Endothelial cell (in vitro differentiated cells): ENCODE measurements around the gene MLANA. TPM values are rescaled to one million over a fixed set of nuclear protein-coding genes. Genes with fewer than 3 reads are reported as not detected.

Experiments
- DNase-seq: peaks from one replicate; pipeline ENCODE4 v3.0.0; 2021; ENCODE audit warnings: low spot score
- H3K27ac Mint-ChIP-seq: one replicate; pipeline ENCODE4 v1.8.0; 2021; ENCODE audit warnings: mixed read lengths, inconsistent platforms; ENCODE audit not compliant: unreplicated experiment
- H3K27me3 Mint-ChIP-seq: one replicate; pipeline ENCODE4 v1.8.0; 2021; ENCODE audit warnings: mild to moderate bottlenecking, moderate library complexity, mixed read lengths, inconsistent platforms; ENCODE audit not compliant: unreplicated experiment
- H3K36me3 Mint-ChIP-seq: one replicate; pipeline ENCODE4 v1.8.0; 2021; ENCODE audit warnings: mild to moderate bottlenecking, low read depth, mixed read lengths, inconsistent platforms; ENCODE audit not compliant: unreplicated experiment
- H3K4me1 Mint-ChIP-seq: one replicate; pipeline ENCODE4 v1.8.0; 2021; ENCODE audit warnings: mild to moderate bottlenecking, mixed read lengths, inconsistent platforms; ENCODE audit not compliant: unreplicated experiment
- H3K4me3 Mint-ChIP-seq: one replicate; pipeline ENCODE4 v1.8.0; 2021; ENCODE audit warnings: mild to moderate bottlenecking, mixed read lengths, inconsistent platforms; ENCODE audit not compliant: unreplicated experiment
- H3K9me3 Mint-ChIP-seq: one replicate; pipeline ENCODE4 v1.8.0; 2021; ENCODE audit warnings: mixed read lengths, inconsistent platforms; ENCODE audit not compliant: unreplicated experiment
- total RNA-seq: library from RNA; stranded (reverse); fragmentation: NEBNext Ultra II Directional; extraction: Animal tissue kit (Norgen Biotek cat#: 25700); gene quantifications from one replicate; pipeline ENCODE4 v1.2.1, GENCODE V29; 2021; ENCODE audit not compliant: unreplicated experiment
- TF ChIP-seq, protein P1 (sequence below): fragments of 200-600 bp; sonication (generic); IDR thresholded peaks from one replicate; pipeline ENCODE4 v1.5.0; 2021; ENCODE audit warnings: antibody characterized with exemption; ENCODE audit not compliant: unreplicated experiment

The MLANA gene
- total RNA-seq, 1 donor from 2014 or later = not detected

DNA sequence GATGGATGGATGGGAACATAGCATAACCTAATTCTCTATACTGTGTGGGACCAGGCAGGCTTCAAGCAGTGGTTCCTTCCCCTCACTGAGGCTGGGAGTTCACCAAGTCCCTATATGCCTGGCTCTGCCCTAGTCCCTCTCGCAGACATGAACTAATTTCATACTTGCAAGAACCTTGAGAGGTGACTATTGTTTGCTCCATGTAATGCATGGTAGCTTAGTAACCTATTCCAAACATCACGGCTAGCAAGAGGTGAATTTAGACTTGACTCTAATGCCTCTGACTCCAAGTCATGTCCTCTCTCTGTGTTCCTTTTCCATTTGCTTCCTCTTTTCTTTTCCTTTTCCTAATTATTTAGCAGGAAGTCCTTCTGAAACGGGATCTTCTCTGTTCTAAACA, 31.9 kb upstream of the MLANA start:
- H3K36me3 Mint-ChIP-seq = peaks cover 5% of the 10 kb centered on the region
- TF ChIP-seq, protein P1, sequence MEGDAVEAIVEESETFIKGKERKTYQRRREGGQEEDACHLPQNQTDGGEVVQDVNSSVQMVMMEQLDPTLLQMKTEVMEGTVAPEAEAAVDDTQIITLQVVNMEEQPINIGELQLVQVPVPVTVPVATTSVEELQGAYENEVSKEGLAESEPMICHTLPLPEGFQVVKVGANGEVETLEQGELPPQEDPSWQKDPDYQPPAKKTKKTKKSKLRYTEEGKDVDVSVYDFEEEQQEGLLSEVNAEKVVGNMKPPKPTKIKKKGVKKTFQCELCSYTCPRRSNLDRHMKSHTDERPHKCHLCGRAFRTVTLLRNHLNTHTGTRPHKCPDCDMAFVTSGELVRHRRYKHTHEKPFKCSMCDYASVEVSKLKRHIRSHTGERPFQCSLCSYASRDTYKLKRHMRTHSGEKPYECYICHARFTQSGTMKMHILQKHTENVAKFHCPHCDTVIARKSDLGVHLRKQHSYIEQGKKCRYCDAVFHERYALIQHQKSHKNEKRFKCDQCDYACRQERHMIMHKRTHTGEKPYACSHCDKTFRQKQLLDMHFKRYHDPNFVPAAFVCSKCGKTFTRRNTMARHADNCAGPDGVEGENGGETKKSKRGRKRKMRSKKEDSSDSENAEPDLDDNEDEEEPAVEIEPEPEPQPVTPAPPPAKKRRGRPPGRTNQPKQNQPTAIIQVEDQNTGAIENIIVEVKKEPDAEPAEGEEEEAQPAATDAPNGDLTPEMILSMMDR = no peak
- H3K4me3 Mint-ChIP-seq = no peak overlapping the region
- H3K4me1 Mint-ChIP-seq = peaks cover 3% of the 10 kb centered on the region
- no peak for DNase-seq
- no peaks in the 10 kb centered on the region for H3K9me3 Mint-ChIP-seq
- H3K27me3 Mint-ChIP-seq = no peaks in the 10 kb centered on the region
- H3K27ac Mint-ChIP-seq = peak overlapping the region; percentile 80

DNA sequence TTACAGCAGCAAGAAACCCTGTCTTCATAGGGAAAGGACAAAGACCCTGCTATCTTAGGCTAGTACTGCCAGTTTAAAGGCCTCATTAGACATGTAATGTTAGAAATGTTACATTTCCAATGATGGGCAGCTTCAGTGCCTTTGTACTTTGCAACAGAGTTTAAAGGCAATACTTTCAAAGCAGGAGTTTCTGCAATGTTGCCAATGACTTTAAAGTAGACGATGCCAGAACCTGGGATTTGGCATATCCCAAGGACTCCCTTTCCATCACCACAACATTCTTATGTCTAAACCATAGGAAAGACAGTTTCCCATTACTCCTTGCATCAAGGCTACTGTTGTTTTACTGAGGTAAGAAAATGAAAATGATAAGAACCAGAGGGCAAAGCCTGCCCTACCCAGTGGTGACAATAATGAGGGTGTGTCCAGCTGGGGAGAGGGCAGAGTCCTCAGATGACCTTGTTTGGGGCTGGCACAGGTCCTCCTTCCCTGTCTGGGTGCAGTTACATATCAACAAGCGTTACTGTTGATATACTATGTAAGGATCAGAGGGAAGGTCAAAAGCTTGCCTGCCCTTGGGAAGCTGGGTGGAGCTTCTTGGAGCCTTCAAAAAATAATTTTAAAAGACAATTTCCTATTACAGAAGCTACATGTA, 27.5 kb upstream of the MLANA start:
- no peaks in the 10 kb centered on the region for H3K36me3 Mint-ChIP-seq
- H3K27ac Mint-ChIP-seq = no peak overlapping the region
- TF ChIP-seq, protein P1 = no peak
- H3K4me3 Mint-ChIP-seq = no peak overlapping the region
- H3K4me1 Mint-ChIP-seq = peaks cover 11% of the 10 kb centered on the region
- H3K9me3 Mint-ChIP-seq = no peaks in the 10 kb centered on the region
- DNase-seq = no peak
- peaks cover 2% of the 10 kb centered on the region for H3K27me3 Mint-ChIP-seq

DNA sequence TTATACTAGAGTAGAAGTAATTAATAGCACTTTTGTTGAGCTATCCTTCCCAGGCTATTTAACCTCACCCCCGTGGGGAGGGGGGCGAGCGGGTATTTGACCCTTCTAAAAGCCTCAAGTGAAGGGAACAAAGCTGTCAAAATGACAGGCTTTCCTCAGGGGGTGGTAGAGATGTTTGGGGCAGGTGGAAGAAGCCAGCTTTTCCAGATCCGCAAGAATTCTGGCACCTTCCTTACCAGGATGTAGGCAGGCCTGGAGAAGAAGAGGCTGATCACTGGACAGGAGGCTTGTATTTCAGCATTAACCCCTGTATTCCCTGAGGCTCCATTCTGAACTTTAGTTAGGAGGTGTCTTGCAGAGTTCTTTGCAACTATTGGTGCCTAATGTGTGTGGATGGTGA, 26.2 kb upstream of the MLANA start:
- DNase-seq = no peak
- no peak overlapping the region for H3K27ac Mint-ChIP-seq
- no peak overlapping the region for H3K4me3 Mint-ChIP-seq
- H3K9me3 Mint-ChIP-seq = no peaks in the 10 kb centered on the region
- TF ChIP-seq, protein P1 = no peak
- H3K4me1 Mint-ChIP-seq = peaks cover 11% of the 10 kb centered on the region
- H3K36me3 Mint-ChIP-seq = no peaks in the 10 kb centered on the region
- peaks cover 2% of the 10 kb centered on the region for H3K27me3 Mint-ChIP-seq

DNA sequence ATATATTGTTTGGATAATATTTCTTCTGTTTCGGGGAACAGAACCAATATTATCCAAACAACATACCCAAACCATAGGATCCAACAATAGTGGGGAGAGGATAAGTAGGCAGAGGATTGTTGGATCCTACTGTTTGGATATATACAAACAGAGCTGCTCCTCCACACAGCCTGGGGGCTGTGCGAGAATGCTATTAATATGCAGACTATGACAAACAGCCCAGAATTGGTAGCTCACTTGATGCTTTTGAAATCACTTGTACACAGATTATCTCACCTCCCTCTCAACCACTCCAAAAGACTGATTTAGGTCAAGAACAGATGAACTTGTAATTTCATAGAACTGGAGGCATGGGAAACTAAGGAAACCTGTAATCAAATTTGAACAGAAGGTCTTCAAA, 24.4 kb upstream of the MLANA start:
- H3K4me1 Mint-ChIP-seq = peaks cover 10% of the 10 kb centered on the region

DNA sequence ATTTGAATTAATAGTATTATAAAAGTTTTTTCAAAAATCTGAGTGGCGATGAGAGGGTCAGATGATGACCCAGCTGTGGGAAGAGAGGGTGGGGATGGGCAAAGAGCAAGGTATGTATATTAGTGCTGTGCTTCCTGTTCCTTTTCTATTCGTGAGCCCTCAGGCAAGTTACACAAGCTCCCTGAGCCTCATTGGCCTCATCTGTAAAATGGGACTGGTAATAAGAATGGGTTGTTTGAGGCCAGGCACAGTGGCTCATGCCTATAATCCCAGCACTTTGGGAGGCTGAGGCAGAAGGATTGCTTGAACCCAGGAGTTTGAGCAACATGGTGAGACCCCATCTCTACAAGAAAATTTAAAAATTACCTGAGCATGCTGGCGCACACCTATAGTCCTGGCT, 24.0 kb upstream of the MLANA start:
- no peak for DNase-seq
- Mint-ChIP-seq H3K4me1 (peaks cover 8% of the 10 kb centered on the region), H3K36me3 (no peaks in the 10 kb centered on the region), H3K27me3 (peaks cover 2% of the 10 kb centered on the region), H3K27ac (no peak overlapping the region), H3K4me3 (no peak overlapping the region), H3K9me3 (no peaks in the 10 kb centered on the region)
- TF ChIP-seq, protein P1 = no peak

More for the DNA sequence above, 24.4 kb upstream of the MLANA start:
- DNase-seq = no peak
- peaks cover 2% of the 10 kb centered on the region for H3K27me3 Mint-ChIP-seq
- H3K9me3 Mint-ChIP-seq = no peaks in the 10 kb centered on the region
- no peak overlapping the region for H3K4me3 Mint-ChIP-seq
- TF ChIP-seq, protein P1 = no peak
- no peak overlapping the region for H3K27ac Mint-ChIP-seq
- no peaks in the 10 kb centered on the region for H3K36me3 Mint-ChIP-seq
